ENCODE data around the gene MEMO1. TPM values are rescaled to one million over a fixed set of nuclear protein-coding genes. Genes with fewer than 3 reads are reported as not detected.
"Not testable (repeated sequence)": the region's sequence is repeated elsewhere in the genome, so short reads cannot be mapped to it uniquely, and the experiment has no call there.

MEMO1 gene
- total and polyA plus RNA-seq, 12 donors, result 22.7 to 64.3 (median 42.3) TPM

DNA sequence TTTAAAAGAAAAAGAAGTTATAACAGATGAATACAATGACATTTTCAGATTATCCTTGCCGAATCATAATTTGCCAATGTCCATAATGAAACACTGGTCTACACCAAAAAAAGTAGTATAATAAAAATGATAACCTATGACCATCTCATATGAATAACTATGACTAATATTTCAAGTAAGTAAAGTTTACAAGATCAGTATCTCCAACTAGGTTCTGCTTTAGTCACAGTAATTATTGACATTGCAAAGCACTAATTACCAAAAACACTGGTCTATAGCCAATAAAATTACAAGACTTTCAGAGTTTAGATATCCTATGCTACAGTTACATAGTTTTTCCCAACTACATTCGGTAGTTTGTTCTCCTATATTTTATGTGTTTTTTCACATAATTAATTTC, 136.7 kb downstream of the MEMO1 start:
- Histone ChIP-seq H3K27me3 (no peaks in the 10 kb centered on the region), H3K4me3 (no peak overlapping the region), H3K36me3 (replicated peaks in 1 of 2) (no peaks in the 10 kb centered on the region), H3K4me1 (replicated peaks in 1 of 2) (no peaks in the 10 kb centered on the region), H3K27ac (no peak overlapping the region), H3K9me3 (replicated peaks in 1 of 3) (no peaks in the 10 kb centered on the region)
- no peak for DNase-seq
- WGBS, 4 donors, result 75 to 86% (median 82%) methylated on average over 2 of the region's 2 CpGs
- no peak for TF ChIP-seq POLR2A (IDR thresholded peaks at IDR 0.05)
- TF ChIP-seq, protein P1, sequence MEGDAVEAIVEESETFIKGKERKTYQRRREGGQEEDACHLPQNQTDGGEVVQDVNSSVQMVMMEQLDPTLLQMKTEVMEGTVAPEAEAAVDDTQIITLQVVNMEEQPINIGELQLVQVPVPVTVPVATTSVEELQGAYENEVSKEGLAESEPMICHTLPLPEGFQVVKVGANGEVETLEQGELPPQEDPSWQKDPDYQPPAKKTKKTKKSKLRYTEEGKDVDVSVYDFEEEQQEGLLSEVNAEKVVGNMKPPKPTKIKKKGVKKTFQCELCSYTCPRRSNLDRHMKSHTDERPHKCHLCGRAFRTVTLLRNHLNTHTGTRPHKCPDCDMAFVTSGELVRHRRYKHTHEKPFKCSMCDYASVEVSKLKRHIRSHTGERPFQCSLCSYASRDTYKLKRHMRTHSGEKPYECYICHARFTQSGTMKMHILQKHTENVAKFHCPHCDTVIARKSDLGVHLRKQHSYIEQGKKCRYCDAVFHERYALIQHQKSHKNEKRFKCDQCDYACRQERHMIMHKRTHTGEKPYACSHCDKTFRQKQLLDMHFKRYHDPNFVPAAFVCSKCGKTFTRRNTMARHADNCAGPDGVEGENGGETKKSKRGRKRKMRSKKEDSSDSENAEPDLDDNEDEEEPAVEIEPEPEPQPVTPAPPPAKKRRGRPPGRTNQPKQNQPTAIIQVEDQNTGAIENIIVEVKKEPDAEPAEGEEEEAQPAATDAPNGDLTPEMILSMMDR (IDR thresholded peaks at IDR 0.05), result no peak
- intact Hi-C loops (cut with DNase I), result no loop called here

DNA sequence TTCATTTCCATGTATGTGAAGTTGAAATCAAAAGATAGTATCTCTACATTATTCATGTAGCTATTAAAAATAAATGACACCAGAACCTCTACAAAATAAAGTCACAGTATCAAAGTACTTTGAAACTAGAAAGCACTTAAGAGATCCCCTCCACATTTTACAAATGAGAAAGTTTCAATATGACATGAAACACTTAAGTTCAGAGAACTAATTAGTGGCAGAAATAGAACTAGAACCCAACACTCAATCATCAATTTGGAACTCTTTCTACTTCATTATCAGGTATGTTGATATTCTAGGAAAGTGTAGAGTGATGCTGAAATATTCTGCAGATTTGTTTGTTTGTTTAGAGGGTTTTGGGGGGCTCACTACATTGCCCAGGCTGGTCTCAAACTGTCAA, 145.6 kb downstream of the MEMO1 start:
- TF ChIP-seq POLR2A (IDR thresholded peaks at IDR 0.05), result no peak
- TF ChIP-seq, protein P1 (IDR thresholded peaks at IDR 0.05), result no peak
- Histone ChIP-seq H3K4me1 (replicated peaks in 1 of 2) (no peaks in the 10 kb centered on the region), H3K27me3 (no peaks in the 10 kb centered on the region), H3K4me3 (no peak overlapping the region), H3K27ac (no peak overlapping the region), H3K36me3 (replicated peaks in 1 of 2) (no peaks in the 10 kb centered on the region), H3K9me3 (replicated peaks in 1 of 3) (no peaks in the 10 kb centered on the region)
- intact Hi-C loops (cut with DNase I), result no loop called here
- no peak for DNase-seq

DNA sequence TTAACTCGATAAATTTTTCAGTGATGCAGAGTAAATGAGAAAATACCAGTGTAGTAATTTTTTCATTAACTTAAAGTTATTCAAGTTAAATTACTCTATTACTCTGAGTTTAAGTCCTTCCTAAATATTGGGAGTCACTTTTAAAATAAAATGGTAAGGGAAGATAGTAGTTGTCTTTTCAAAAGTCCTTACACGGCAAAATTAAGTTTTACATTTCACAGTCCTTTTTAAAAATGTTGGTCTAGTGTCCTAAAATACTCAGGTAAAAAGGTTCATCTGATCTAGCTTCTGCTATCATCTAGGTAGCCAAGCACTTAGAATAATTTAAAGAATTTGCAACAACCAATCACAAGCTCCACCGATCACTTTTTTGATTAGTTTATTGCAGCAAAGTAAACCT, 146.9 kb downstream of the MEMO1 start:
- DNase-seq, result no peak
- intact Hi-C loops (cut with DNase I), result no loop called here
- Histone ChIP-seq H3K27ac (no peak overlapping the region), H3K36me3 (replicated peaks in 1 of 2) (no peaks in the 10 kb centered on the region), H3K4me1 (replicated peaks in 1 of 2) (no peaks in the 10 kb centered on the region), H3K4me3 (no peak overlapping the region), H3K9me3 (replicated peaks in 1 of 3) (no peaks in the 10 kb centered on the region), H3K27me3 (no peaks in the 10 kb centered on the region)
- 96 to 98% (median 98%) methylated on average over 3 of the region's 3 CpGs for WGBS, 4 donors
- TF ChIP-seq POLR2A (IDR thresholded peaks at IDR 0.05), result no peak
- TF ChIP-seq, protein P1 (IDR thresholded peaks at IDR 0.05), result no peak

DNA sequence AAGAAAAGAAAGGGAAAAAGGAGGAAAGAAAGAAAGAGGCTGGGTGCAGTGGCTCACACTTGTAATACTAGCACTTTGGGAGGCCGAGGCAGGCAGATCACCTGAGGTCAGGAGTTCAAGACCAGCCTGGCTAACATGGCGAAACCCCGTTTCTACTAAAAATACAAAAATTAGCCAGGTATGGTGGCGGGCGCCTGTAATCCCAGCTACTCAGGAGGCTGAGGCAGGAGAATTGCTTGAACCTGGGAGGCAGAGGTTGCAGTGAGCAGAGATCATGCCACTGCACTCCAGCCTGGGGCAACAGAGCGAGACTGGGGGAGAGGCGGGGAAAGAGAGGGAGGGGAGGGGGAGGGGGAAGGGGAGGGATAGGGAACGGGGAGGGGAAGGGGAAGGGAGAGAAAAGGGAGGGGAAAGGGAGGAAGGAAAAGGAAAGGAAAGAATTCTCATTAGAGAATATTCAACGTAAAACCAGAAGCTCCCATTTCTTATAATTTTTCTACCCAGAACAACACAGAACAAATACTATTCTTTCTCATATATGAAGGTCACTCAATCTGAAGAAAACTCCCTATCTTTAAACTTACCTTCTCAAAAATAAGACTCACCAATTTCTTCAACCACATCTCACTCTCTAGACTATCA, 147.7 kb downstream of the MEMO1 start:
- 91 to 95% (median 93%) methylated on average over 8 to 9 of the region's 9 CpGs for WGBS, 4 donors
- H3K36me3 ChIP-seq (replicated peaks in 1 of 2); DNase-seq; H3K9me3 ChIP-seq (replicated peaks in 1 of 3); H3K27me3 ChIP-seq; H3K4me3 ChIP-seq; H3K4me1 ChIP-seq (replicated peaks in 1 of 2); intact Hi-C loops (cut with DNase I); H3K27ac ChIP-seq: not testable (repeated sequence)

DNA sequence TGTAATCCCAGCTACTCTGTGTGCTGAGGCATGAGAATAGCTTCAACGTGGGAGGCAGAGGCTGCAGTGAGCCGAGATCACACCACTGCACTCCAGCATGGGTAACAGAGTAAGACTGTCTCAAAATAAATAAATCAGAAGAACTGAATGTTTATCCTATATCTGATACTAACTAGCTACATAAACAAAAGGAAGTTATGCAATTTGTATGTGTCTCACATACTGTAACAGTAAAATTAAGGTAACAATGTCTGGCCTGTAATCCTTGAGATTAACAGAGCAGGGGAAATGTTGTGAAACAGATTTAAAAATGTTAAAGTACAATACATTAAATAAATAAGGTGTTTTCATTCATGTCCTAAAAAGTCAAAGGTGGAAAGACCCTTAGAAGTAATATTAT, 150.8 kb downstream of the MEMO1 start:
- Histone ChIP-seq H3K27ac (no peak overlapping the region), H3K9me3 (replicated peaks in 1 of 3) (no peaks in the 10 kb centered on the region), H3K4me1 (replicated peaks in 1 of 2) (no peaks in the 10 kb centered on the region), H3K36me3 (replicated peaks in 1 of 2) (no peaks in the 10 kb centered on the region), H3K4me3 (no peak overlapping the region), H3K27me3 (no peaks in the 10 kb centered on the region)
- DNase-seq, result no peak
- TF ChIP-seq, protein P1 (IDR thresholded peaks at IDR 0.05), result no peak
- TF ChIP-seq POLR2A (IDR thresholded peaks at IDR 0.05), result no peak
- intact Hi-C loops (cut with DNase I), result no loop called here
- WGBS, 4 donors, result 87 to 97% (median 94%) methylated on average over 2 of the region's 2 CpGs
